Measurements from ENCODE around the gene ST6GAL1. TPM values are rescaled to one million over a fixed set of nuclear protein-coding genes. Genes with fewer than 3 reads are reported as not detected.

The ST6GAL1 gene
- total RNA-seq, 1 experiment from 2014 or later = 3.3 TPM

GRCh38 chr3:186909078-186909853, 21.1 kb upstream of the ST6GAL1 start:
- TF ChIP-seq POLR2AphosphoS5 (IDR thresholded peaks at IDR 0.05; ENCODE audit: low read depth, low read length) = no peak
- TF ChIP-seq SIN3A (IDR thresholded peaks at IDR 0.05; ENCODE audit: borderline replicate concordance, insufficient read depth, low read depth, low read length) = no peak
- no peak for TF ChIP-seq REST (IDR thresholded peaks at IDR 0.05; ENCODE audit: insufficient read depth in 1 of 2, low read depth in 2 of 2, low read length in 1 of 2)
- TF ChIP-seq TCF7L2 (IDR thresholded peaks at IDR 0.05; ENCODE audit: low read depth, low read length) = no peak
- ChIA-PET POLR2A (interaction anchor here (0.6 kb wide), 1 partner anchor 81 kb away, joined by 4 read pairs; no protein-coding TSS in a partner anchor), CTCF (no interaction called here)
- no peak for DNase-seq (ENCODE audit: low read depth, low spot score)
- no peak for ATAC-seq
- Histone ChIP-seq H3K27me3 (ENCODE audit: control insufficient read depth, insufficient read depth, low read length) (0 out of 2 replicates have a peak, but pooled peaks cover 3% of the 10 kb centered on the region), H3K36me3 (ENCODE audit: control insufficient read depth, insufficient read depth, low read length) (no peaks in the 10 kb centered on the region), H3K4me3 (ENCODE audit: low read depth in 2 of 2, low read length in 2 of 2) (no peak overlapping the region), H3K9me3 (ENCODE audit: control insufficient read depth, insufficient read depth, low read depth, low read length) (no peaks in the 10 kb centered on the region), H3K27ac (ENCODE audit: low read length) (no peak overlapping the region), H3K4me1 (ENCODE audit: control insufficient read depth, insufficient read depth, low read length) (no peaks in the 10 kb centered on the region)
- no TSS peak for BruUV-seq (replicated peaks)
- in situ Hi-C loops (cut with HindIII; ENCODE audit: low pct_unique_long_range_greater_than_20kb, low sequenced_read_pairs) (no loop called here), intact Hi-C loops (cut with micrococcal nuclease; ENCODE audit: unreplicated experiment) (no loop called here)

- H3K4me1 ChIP-seq (ENCODE audit: control insufficient read depth, insufficient read depth, low read length) = no peaks in the 10 kb centered on the region
- H3K27me3 ChIP-seq (ENCODE audit: control insufficient read depth, insufficient read depth, low read length) = peaks cover 3% of the 10 kb centered on the region; the same call in 1 of the 2 replicates
- no peak for DNase-seq (ENCODE audit: low read depth, low spot score)
- BruUV-seq (replicated peaks) = no TSS peak
- no peak for ATAC-seq
- in situ Hi-C loops (cut with HindIII; ENCODE audit: low pct_unique_long_range_greater_than_20kb, low sequenced_read_pairs) (no loop called here), intact Hi-C loops (cut with micrococcal nuclease; ENCODE audit: unreplicated experiment) (no loop called here)
- TF ChIP-seq TCF7L2 (IDR thresholded peaks at IDR 0.05; ENCODE audit: low read depth, low read length) (no peak), REST (IDR thresholded peaks at IDR 0.05; ENCODE audit: insufficient read depth in 1 of 2, low read depth in 2 of 2, low read length in 1 of 2) (no peak), POLR2AphosphoS5 (IDR thresholded peaks at IDR 0.05; ENCODE audit: low read depth, low read length) (no peak)
- ChIA-PET POLR2A (no interaction called here), CTCF (no interaction called here)
- no peak overlapping the region for H3K27ac ChIP-seq (ENCODE audit: low read length)
- H3K36me3 ChIP-seq (ENCODE audit: control insufficient read depth, insufficient read depth, low read length) = no peaks in the 10 kb centered on the region
- H3K4me3 ChIP-seq (ENCODE audit: low read depth in 2 of 2, low read length in 2 of 2) = no peak overlapping the region
- H3K9me3 ChIP-seq (ENCODE audit: control insufficient read depth, insufficient read depth, low read depth, low read length) = no peaks in the 10 kb centered on the region
These were observed 14.2 kb upstream of the ST6GAL1 start for GRCh38 chr3:186915806-186916796.
